GM21737 (cell line): ENCODE measurements around the gene ZNF516.

Experiments used
- ATAC-seq: cut with Tn5 transposase; IDR thresholded peaks from one replicate; pipeline ENCODE4 v1.9.1; 2021; ENCODE audit warnings: mild to moderate bottlenecking, moderate library complexity; ENCODE audit not compliant: unreplicated experiment

The ZNF516 gene

GRCh38 chr18:76425146-76426131 lies 69.6 kb downstream of the ZNF516 start:
- ATAC-seq: no peak

- no peak for ATAC-seq
Observed at GRCh38 chr18:76422838-76423237, 72.2 kb downstream of the ZNF516 start.

GRCh38 chr18:76422121-76422520 lies 72.9 kb downstream of the ZNF516 start:
- ATAC-seq: no peak

- no peak for ATAC-seq
Observed at GRCh38 chr18:76421685-76422078, 73.4 kb downstream of the ZNF516 start.

- ATAC-seq: no peak
Observed at GRCh38 chr18:76420898-76421684, 74.0 kb downstream of the ZNF516 start.

- no peak for ATAC-seq
Observed at GRCh38 chr18:76419811-76420210, 75.2 kb downstream of the ZNF516 start.

- ATAC-seq: no peak
Observed at GRCh38 chr18:76416911-76417310, 78.1 kb downstream of the ZNF516 start.

- no peak for ATAC-seq
Observed at GRCh38 chr18:76414936-76415621, 80.0 kb downstream of the ZNF516 start.

GRCh38 chr18:76412818-76413565 lies 82.0 kb downstream of the ZNF516 start:
- no peak for ATAC-seq

GRCh38 chr18:76412010-76412817 lies 82.8 kb downstream of the ZNF516 start:
- ATAC-seq: no peak

- ATAC-seq: no peak
Observed at GRCh38 chr18:76410660-76411417, 84.2 kb downstream of the ZNF516 start.

- no peak for ATAC-seq
Observed at GRCh38 chr18:76410033-76410432, 85.0 kb downstream of the ZNF516 start.

GRCh38 chr18:76408480-76409067 lies 86.5 kb downstream of the ZNF516 start:
- no peak for ATAC-seq

- no peak for ATAC-seq
Observed at GRCh38 chr18:76407681-76408080, 87.4 kb downstream of the ZNF516 start.

GRCh38 chr18:76406791-76407190 lies 88.3 kb downstream of the ZNF516 start:
- no peak for ATAC-seq

- ATAC-seq: no peak
Observed at GRCh38 chr18:76405681-76406356, 89.2 kb downstream of the ZNF516 start.

- ATAC-seq: no peak
Observed at GRCh38 chr18:76405280-76405679, 89.8 kb downstream of the ZNF516 start.

- no peak for ATAC-seq
Observed at GRCh38 chr18:76404345-76404831, 90.7 kb downstream of the ZNF516 start.
